ENCODE data around the gene ETV1.

DNA sequence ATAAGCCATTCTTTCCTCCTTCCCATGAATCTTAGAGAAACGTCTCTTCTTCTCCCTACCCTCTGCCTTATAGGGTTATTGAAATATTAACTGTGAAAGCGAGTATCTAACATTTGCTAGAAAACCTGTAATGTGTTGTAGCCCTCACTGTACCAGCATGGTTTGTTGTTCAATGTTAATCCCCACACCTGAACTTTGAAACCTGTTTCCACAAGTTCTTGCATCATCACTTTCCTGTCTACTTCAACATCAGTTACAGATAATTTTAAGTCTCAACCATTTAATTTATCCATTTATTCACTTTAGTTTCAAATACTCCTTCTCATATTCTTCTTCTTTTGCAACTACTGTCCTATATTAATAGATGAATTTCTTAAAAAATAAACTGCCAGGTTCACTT is 148.2 kb downstream of the ETV1 start:
- TF ChIP-seq, protein P1, sequence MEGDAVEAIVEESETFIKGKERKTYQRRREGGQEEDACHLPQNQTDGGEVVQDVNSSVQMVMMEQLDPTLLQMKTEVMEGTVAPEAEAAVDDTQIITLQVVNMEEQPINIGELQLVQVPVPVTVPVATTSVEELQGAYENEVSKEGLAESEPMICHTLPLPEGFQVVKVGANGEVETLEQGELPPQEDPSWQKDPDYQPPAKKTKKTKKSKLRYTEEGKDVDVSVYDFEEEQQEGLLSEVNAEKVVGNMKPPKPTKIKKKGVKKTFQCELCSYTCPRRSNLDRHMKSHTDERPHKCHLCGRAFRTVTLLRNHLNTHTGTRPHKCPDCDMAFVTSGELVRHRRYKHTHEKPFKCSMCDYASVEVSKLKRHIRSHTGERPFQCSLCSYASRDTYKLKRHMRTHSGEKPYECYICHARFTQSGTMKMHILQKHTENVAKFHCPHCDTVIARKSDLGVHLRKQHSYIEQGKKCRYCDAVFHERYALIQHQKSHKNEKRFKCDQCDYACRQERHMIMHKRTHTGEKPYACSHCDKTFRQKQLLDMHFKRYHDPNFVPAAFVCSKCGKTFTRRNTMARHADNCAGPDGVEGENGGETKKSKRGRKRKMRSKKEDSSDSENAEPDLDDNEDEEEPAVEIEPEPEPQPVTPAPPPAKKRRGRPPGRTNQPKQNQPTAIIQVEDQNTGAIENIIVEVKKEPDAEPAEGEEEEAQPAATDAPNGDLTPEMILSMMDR (IDR thresholded peaks at IDR 0.05; ENCODE audit: insufficient read depth, low read length): no peak
- no peak for TF ChIP-seq SPI1 (IDR thresholded peaks at IDR 0.05; ENCODE audit: borderline replicate concordance, low read depth)
